GM21717 (cell line): Measurements from ENCODE around the gene NFATC2.
"Not testable (repeated sequence)": the region's sequence is repeated elsewhere in the genome, so short reads cannot be mapped to it uniquely, and the experiment has no call there.

ENCODE experiments used
- ATAC-seq: cut with Tn5 transposase; IDR thresholded peaks from one replicate; pipeline ENCODE4 v1.9.1; 2021; ENCODE audit warnings: mild to moderate bottlenecking, moderate library complexity; ENCODE audit not compliant: unreplicated experiment

Gene NFATC2

DNA sequence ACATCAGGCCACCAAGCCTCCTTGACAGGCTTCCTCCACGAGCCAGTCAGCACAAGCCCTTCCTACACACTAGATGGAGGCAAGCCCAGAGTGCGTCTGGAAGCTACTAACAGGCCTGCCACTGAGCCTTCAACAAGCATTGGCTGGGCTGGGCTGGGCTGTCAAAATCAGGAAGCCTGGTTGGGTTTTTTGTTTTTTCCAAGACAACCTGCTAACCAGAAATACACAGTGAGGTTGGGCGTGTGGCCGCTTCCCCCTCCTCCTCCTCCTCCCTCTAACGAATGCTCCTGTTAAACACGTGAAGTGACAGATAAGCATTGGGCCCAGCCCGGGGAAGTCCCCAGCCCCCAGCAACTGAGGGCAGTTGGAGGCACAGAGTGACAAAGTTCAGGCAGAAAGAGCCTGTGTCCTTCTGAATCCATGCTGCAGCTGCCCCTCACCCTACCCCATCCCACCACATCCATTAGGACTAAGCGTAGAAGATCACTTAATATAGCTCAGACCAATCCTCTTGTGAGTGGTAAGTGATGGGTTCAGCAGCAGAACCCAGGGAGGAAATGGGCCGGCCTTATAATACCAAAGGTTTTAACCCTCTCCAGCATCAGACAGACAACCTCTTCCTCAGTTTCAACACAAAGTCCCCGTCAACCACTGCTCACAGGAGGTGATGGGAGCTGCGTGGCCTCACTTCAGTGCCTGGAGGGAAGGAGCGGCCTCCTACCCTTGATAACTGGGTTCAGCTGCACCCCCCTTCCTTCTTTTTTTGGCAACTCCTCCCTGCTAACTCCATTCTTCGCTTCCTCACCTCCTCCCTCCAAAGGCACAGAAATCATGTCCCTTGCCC, 1.1 kb downstream of the NFATC2 start:
- ATAC-seq: peak; percentile 57

DNA sequence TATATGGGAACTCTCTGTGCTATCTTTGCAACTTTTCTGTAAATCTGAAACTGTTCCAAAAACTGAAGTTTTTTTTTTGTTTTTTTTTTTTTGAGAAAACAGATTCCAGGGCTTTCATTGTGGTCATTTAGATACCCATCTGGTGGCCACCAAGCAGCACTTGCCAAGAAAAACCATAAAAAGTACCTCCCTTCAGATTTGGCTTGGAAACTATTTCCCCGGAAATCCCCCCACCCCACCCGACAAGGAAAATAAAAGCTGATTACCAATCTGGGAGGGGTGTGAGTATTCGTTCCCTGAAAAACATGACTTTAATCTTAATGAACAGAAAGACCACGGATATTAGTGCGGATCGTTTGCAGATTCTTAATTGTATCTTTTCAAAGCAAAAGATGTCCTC, 1.9 kb downstream of the NFATC2 start:
- ATAC-seq: no peak

DNA sequence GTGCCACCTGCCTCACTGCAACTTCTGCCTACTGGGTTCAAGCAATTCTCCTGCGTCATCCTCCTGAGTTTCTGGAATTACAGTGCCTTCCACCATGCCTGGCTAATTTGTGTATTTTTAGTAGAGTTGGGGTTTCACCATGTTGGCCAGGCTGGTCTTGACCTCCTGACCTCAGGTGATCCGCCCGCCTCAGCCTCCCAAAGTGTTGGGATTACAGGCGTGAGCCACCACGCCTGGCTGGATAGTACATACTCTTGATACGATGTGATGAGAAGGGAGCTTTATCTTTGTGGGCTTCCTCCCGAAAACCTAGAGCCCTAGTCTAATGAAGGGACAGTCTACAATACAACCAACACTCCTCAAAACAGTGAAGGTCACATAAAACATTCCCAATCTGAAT, 2.4 kb downstream of the NFATC2 start:
- ATAC-seq: not testable (repeated sequence)

DNA sequence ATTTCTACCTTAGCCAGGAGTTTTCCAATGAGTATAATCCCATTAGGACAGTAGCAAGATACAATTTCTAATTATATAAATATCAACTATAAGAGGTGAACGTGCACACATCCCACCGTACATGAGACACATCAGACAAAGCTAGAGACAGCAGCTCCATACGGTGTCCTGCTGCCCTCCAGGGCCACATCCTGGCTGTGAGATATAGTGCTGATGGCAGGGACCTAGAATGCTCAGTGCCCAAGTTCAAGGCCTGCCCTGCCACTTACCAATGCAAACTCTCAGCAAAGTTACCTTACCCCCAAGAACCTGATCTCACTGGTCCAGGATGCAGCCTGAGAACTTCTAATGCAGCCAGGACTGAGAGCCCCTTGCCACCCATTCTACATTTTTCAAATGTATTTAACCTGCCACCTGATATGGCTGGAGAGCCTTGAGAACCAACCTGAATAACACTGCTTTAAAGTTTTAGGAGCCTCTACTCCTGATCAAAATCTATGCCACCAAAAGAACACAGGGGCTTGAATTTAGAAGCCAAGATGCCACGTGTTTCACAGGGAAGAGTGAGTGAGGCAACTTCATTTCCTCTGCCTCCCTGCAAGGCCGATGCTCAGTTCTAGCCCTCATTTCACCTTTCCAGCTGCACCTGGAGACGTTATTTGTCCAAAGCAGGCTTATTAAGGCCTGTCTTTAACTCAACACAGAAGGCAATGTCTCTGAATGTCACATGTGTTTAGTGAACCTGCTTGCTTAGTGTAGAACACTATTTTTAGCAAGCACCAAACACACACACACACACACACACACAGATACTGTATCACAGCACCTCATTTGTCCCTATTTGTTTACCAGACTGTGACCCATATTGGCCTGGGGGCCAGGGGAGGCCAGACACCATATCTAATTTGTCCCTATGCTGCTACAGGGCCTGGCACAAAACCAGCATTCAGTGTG, 6.1 kb downstream of the NFATC2 start:
- no peak for ATAC-seq

DNA sequence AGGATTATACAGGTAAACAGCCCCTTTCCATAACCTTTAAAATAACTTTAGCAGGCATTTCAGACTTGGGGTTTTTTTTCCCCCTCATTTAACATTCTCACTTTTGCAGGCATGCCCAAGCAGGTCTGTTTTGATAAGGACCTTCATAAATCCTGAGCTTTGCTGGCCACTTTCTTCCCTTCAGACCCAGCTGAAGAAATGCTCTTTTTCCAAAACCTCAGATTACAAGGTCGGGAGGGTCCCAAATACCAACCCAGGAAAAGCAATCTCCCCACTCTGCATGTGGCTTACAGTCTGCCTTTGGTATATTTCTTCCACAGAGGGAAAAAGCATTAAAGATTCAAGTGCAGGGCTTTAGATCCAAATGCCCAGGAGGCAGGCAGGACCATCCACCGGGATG, 6.8 kb downstream of the NFATC2 start:
- no peak for ATAC-seq

DNA sequence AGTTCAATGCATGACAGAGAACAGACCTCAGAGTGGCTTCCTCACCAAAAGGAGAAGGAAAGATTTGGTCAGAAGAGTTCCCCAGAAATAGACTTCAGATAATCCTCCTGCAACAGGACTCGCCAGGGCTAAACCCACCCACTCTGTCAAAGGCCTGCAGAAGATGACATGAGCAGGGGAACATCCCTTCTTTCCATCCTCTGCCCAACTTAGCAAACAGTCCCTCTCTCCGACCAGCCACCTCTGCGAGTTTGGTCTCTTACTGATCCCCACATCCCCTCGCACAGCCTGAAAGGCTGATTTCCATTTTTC, 7.5 kb downstream of the NFATC2 start:
- no peak for ATAC-seq

DNA sequence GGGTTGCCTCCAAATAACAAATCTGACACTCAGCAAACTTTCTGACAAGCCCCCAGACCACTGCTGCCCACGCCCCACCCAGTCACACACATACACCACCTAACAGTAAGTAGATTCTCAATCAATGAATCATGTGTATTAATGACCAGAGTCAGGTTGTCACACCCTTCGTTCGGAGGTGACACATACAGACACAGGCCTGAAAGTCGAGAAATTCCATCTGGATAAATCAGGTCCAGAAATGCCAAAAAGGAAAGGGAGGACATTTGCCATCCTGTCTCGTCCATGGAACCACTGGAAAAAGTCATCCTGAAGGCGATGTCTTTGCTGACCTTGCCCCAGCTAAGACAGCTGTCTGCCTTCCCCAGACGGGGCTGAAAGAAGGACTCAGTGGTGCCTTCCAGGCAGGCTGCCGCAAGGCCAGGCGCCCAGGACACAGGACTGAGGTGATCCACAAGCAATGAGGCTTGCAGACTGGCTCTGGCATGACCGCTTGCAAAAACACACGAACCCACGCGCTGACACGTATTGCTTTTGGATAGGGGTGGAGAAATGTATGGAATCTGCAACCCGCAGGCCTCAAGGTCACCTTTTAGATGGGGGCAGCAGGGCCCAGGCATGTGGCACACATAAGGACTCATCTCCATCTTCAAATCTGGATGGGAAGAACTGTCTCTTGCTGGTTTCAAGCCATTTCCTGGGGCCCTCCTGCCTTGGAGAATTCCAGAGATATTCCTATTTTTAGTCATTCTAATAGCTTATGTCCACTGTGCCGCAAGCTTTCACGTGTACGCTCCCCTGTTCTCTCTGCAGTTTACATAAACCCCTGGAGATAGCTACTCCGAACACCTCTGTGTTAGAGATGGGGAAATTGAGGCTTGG, 9.0 kb downstream of the NFATC2 start:
- ATAC-seq: no peak

DNA sequence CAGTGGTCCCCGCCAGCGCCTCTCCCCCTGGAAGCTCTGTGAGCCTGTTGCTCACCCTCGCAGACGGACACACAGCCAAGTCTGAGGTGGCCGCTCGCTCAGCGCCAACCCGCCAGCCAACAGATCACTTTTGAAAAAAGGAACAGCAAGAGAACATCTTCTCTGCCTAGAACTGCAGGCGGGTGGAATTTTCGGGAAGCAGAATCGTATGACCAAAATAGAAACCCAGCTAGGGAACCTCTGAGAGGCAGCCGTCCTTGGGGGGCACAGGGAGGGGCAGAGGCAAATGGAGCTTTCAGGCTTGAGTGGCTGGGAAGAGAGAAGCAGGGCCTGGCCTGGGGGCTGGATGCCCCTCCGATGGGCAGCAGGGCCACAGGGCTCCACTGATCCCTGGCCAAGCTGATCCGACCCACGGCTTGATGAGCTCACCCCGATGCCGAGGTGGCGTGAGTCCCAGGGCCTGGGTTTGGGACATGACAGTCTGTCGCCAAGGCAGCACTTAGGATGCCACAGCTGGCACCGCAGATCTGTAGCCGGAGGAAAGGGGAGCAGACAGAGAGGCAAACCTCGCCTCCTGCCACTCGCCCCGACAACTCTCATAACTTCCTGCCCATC, 9.8 kb downstream of the NFATC2 start:
- no peak for ATAC-seq

DNA sequence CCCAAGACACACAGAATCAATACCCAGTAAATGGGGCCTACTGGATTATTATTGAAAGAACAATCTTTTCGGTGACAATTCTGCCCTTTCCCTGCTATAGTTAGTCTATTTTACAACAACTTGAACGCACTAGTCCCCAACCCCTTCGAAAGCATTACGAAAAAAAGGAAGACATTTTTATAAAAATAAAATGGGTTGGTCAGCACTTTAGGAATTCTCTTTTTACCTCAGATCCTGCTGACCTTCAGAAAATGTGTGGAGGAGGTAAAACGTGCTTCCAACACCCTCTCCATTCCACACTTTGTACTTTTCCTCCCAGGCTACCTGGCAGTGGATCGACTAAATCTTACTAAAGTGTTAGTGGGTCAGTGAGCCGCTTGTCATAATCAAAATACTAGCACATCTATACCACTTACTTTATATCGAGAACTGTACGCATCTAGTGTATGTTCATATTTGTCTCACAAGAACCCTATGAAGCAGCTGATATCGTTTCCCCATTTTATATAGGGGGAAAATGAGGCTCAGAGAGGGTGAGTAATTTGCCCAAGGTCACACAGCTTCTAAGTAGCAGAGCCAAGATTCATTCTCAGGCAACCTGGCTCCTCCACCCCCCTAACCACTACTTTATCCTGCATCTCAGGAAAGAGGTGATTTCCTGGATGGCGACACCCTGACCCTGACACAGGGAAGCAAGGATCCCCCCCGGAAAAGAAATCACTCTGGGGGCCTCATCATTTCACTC, 10.6 kb downstream of the NFATC2 start:
- ATAC-seq: no peak

DNA sequence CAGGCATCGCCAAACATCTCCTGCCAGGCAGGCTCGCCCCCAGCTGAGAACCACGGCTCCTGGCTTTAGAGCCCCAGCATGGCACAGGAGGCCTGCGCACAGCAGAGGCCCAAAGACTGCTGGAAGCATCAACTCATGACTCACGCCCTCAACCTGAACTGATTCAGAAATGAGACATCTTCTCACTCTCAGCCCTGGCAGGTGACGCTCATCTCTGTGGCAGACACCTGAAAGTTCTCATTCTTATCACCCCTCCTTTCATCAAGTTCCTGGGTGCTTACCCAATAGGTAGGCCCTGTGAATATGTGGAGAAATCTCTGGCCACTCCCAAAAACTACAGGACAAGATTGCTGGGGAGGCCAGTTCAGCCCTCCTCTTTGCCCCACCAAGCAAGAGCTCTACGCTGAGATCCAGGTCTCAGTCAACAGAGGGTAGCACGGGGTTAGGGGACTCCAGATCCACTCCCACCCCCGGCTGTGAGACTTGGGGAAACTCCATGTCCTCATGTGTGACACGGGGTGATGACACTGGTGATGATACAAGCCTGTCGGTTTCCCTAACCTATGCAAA, 11.3 kb downstream of the NFATC2 start:
- ATAC-seq: peak; percentile 52

DNA sequence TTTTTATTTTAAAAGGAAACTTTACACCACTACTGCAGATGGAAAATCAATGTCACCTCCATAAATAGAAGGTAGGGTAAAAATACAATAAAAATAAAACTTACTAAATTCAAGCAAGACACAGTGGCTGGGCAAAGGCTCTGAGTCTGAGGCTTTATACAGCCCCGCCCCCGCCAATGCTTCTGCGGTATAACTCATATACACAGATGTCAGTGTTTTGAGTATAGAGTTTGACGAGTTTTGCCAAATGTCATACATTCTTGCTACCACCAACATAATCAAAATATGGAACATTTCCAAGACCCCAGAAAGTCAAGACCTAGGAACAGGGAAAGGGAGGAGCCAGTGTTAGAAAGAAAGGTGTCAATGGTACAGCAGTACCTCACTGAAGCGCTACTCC, 12.8 kb downstream of the NFATC2 start:
- ATAC-seq: no peak

DNA sequence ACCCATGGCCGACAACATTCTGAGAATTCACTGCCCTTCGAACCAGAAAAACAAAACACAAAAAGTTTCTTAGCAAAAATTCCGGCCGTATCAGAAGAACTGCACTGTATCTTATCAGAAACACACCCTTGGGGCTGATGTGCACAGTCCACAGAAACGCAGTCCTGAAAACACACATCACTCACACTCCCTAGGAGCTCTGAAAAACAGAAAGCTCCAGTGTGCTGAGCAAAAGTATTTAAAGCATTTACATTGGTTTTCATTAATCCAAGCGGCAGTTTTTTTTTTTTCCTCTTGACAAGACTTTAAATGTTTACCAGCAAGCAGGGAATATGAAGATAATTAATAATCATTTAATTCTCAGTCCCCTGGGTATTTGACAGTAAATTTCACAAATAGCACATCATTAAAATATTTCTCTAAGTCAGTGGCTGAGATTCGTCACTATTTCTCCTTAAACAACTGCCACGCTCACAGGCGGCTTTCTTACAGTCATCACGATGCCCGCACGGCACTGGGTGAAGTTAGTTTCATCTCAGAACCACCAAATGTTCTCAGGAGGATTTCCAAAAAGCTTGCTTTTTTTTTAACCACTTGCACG, 13.3 kb downstream of the NFATC2 start:
- no peak for ATAC-seq

DNA sequence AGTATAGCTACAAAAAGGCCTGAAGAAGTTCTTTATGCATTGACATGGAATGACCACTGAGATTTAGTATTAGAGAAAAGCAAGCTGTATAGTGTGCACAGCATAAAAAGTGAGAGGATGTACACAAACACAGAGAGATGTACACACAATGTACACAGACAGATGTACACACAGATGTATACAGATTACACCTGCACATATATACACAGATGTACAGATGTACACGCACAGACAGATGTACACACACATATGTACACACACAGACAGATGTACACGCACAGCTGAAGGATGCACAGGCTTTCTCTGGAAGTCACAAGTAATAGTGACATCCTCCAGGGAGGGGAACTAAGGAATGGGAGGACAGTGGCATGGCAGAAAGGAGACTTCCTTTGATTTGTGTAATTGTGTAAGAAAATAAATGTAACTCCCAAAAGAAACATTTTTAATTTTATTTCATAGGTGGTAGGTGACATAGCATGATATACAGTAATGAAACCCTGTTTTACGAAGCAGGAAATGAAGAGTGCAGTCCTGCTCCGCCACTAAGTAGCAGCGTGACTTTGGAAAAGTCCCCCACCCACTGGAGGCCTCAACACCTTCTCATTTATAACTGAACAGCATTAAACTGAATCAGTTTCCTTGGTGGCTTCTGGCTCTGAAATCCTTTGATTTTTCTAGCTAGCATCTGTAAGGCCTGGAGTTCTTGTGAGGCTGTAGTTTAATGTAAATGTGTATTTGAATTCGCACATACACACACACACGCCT, 14.1 kb downstream of the NFATC2 start:
- no peak for ATAC-seq

DNA sequence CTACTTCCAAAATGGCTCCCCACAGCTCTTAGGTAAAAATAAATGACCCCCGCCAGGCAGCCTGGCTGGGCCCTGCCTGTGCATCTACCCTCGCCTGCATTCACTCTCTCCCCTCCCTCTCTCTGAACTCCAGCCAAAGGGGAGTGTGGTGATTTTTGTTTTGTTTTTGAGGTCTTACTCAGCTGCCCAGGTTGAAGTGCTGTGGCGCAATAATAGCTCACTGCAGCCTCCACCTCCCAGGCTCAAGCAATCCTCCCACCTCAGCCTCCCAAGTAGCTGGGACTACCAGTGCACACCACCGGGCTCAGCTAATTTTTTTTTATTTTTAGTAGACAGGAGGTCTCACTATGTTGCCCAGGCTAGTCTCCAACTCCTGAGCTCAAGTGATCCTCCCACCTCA, 15.8 kb downstream of the NFATC2 start:
- no peak for ATAC-seq

DNA sequence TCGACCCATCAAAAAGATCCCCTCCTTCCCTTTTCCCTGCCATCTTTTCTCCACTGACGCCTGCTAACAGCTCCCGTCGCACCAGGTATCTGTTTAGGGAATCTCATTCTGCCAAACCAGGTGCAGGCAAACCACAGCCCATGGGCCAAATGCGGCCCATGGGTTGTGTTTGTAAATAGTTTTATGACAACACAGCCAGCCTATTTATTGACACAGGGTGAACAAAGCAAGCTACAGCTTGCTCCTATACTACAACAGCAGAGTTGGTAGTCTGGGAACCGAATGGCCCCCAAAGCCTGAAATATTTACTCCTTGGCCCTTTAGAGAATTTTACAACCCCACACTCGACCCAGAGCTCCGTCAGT, 16.4 kb downstream of the NFATC2 start:
- ATAC-seq: no peak

DNA sequence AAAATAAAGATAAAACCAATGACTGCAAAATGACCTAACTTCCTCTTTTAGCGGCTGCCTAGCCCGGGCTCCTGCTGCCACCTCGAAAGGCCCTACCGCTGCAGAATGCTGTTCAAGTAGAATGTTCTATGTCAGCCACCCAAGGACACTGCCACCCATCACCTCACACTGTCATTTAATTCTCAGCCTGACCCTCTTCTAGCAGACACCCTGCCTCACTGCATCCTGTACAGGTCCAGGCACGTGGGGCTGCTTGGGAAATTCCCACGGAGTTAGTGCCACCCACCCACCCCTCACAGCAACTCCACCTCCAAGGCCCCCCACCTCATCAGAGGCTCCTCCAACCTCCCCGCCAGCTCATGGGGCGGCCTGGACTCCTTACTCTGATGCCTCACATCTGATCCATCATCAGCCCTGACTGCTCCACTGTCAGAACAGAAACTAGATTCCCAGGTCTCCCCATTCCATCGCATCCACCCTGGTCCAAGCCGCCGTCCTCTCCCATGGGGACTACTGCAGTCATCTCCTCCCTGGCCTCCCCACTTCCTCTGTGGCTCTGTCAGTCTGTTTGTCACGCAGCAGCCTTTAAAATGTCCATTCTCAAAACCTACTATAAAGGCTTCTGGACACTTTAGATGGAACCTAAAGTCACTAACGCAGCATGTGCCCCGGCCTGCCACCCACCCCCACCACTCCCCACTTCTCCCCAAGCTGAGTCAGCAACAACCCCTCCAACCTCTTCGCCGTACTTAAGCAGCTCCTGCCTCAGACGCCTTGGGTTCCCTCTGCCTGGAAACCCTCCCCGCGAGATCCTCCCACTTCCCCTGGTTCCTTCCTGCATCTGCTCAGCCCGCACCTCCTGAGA, 17.0 kb downstream of the NFATC2 start:
- ATAC-seq: peak; percentile 36

DNA sequence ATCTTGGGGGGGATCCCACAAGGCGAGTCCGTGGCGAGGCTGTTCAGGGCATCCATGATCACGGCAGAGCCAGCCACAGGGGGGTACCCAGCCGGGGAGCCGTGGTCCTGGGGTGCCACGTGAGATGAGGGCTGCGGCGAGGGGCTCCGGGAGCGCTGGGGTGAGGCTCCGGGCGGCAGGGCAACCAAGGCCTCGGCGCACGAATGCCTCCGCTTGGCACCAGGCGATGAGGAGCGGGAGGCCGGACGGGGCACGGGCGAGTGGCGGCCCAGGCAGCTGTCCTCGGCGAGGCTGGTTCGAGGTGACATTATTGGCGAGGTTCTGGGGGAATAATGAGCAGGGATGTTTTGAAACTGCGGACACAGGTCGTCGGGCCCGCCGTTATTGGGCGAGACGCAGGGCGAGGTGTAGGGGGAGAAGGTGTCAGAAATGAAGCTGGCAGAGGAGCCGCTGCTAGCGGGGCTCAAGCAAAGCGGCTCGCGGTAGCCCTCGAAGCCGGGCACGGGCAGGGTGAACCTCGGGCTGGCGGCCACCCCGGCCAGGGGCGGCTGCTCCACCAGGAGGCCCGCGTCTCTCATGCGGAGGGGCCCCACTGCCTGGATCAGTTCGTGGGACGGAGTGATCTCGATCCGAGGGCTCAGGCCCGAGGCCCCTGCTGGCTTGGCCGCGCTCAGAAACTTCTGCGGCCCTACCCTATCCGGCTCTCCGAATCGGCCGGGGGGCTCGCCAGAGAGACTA, 19.1 kb downstream of the NFATC2 start:
- ATAC-seq: no peak
